ENCODE measurements around the gene GLRX2.

GRCh38 chr1:193090865-193091264 is 14.3 kb downstream of the GLRX2 start:
- TF ChIP-seq CTCF (IDR thresholded peaks at IDR 0.05): no peak
- no peak for TF ChIP-seq POLR2A (IDR thresholded peaks at IDR 0.05)
